HG03457 (cell line): Measurements from ENCODE around the gene CDH8.
"Not testable (repeated sequence)": the region's sequence is repeated elsewhere in the genome, so short reads cannot be mapped to it uniquely, and the experiment has no call there.

Experiments
- ATAC-seq: cut with Tn5 transposase; IDR thresholded peaks from one replicate; pipeline ENCODE4 v1.9.1; 2021; ENCODE audit warnings: moderate number of reproducible peaks; ENCODE audit not compliant: unreplicated experiment

CDH8 gene

DNA sequence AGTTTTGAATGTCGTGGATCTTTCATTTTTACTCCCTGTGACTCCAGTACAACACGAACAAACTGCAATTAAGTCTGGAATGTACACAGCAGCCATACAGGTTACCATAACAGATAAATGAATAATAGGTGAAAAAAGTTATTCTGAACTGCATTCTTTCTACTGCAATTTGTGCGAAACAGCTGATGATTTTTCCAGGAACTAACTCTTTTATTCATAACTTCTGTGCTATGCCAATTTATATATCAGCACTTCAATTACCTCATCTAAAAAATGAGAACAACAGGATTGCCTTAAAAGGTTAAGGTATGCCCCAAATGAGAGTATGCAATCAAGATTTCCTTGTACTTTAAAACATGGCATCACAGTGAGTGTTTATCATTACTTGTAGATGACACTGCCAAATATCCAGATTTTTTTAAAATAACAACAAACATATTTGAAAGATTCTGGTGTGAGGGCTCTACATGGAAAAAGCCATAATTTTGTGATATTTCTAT is 238.9 kb downstream of the CDH8 start:
- ATAC-seq = no peak

GRCh38 chr16:61792194-61792909 is 243.9 kb downstream of the CDH8 start:
- ATAC-seq = no peak

GRCh38 chr16:61791464-61791863 is 244.8 kb downstream of the CDH8 start:
- no peak for ATAC-seq

GRCh38 chr16:61781855-61782254 is 254.4 kb downstream of the CDH8 start:
- not testable (repeated sequence) for ATAC-seq

GRCh38 chr16:61780161-61780560 is 256.1 kb downstream of the CDH8 start:
- no peak for ATAC-seq

GRCh38 chr16:61770301-61770700 is 265.9 kb downstream of the CDH8 start:
- ATAC-seq = no peak

DNA sequence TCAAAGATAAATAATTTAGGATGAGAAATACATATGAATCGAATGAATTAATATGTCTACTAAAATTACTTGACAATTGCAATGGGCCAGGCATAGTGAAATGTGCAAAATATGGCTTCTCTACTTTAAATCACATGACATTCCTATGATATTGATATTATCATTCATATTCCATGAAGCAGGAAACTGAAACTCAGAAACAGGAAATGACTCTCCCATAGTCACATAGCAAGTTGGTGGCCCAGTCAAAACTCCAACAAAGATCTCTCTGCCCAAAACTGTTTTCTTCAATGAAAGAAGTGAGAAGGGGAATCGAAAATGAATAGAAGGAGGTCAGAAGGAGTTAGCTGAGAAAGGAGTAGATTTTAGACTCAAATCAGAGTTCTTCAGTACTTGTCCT is 272.2 kb downstream of the CDH8 start:
- ATAC-seq = no peak

- no peak for ATAC-seq
Measured at GRCh38 chr16:61763013-61763412, 273.2 kb downstream of the CDH8 start.

- no peak for ATAC-seq
Measured at GRCh38 chr16:61730997-61731396, 305.2 kb downstream of the CDH8 start.

GRCh38 chr16:61726701-61727100 is 309.5 kb downstream of the CDH8 start:
- ATAC-seq = no peak

GRCh38 chr16:61726125-61726524 is 310.1 kb downstream of the CDH8 start:
- ATAC-seq = no peak

DNA sequence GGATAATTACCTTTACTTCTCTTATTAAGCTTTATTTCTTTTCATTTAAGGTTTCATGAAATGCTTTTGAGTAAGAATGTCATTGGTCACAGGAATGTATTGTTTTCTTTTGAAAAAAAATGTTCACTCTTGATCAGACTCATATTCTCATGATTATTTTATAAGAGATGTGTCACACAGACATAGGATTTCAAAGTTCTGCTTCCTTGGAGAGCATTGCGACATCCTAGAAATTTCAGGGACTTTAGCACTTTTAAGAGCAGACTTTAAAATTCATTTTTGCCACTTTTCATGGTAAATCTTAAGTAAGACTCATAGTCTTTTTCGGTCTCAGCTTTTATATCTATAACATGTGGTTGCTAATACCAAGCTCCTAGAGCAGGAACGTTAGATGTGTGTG is 314.7 kb downstream of the CDH8 start:
- no peak for ATAC-seq

DNA sequence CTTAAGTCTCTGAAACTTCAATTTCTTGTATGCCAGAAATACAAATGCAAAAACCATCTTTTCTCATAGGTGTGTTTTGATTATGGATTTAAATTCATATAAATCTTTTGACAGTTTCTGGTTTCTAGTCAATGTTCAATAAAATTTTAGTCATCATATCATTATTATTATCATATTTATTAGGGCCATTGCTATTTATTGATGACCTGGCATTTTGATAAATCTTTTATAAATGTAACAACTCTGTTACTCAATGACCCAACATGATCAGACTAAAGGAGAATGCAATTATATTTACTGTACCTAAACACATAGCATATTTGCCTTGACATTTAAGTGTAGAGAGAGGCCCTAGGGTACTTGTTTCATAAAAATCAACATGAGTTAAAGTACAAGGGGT is 320.8 kb downstream of the CDH8 start:
- ATAC-seq = no peak

DNA sequence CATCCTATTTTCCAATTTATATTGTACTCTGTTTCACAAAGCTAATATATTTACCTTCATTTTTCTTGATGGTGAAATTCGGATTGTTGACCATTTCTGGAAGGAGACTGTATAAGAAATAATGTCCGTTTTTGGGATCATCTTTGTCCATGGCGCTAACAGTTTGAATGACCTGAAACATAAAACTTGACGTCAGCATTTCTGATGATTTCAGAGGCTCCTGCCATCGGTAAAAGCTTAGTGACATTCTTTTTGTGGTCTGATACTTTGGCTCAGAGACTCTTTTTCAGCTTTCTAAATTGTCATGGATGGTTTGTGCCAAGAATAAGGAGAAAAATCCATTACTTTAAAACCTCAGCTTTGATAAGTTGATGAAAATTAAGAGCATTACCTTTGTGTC is 322.5 kb downstream of the CDH8 start:
- ATAC-seq = no peak

- not testable (repeated sequence) for ATAC-seq
Measured at GRCh38 chr16:61699640-61700039, 336.6 kb downstream of the CDH8 start.

GRCh38 chr16:61684541-61684940 is 351.7 kb downstream of the CDH8 start:
- no peak for ATAC-seq

- no peak for ATAC-seq
Measured at GRCh38 chr16:61681673-61682072, 354.6 kb downstream of the CDH8 start.

GRCh38 chr16:61681124-61681523 is 355.1 kb downstream of the CDH8 start:
- no peak for ATAC-seq

DNA sequence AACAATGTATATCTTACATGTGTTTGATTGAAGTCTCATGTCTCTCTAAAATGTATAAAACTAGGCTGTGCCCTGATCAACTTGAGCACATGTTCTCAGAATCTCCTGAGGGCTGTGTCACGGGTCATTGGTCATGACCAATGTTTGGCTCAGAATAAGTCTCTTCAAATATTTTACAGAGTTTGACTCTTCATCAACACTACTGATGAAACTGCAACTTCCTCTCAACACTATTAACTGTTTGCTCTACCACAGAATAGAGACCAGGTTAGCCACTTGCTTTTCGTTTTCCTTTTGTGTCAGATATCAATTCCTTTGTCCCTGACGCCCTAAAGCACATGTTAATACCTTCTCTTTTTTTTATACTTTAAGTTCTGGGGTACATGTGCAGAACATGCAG is 358.1 kb downstream of the CDH8 start:
- ATAC-seq = no peak

- no peak for ATAC-seq
Measured at GRCh38 chr16:61677776-61678175, 358.5 kb downstream of the CDH8 start.

DNA sequence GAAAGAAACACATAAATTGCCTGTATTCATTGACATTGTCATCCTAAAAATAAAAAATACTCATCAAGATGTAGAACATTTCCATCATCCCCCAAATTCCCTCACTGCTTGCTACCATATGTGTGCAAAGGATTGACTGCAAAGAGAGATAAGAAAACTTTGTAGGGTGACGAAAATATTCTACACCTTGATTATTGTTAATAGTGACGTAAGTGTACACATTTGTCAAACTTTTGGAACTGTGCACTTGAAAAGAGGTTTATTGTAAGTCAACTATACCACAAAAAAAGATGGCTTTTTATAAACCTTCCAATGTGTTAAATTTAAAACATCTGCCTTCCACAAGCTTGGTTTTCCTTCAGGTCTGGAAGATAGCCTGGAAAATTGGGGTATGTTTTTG is 359.5 kb downstream of the CDH8 start:
- no peak for ATAC-seq

GRCh38 chr16:61671161-61671560 is 365.1 kb downstream of the CDH8 start:
- ATAC-seq = no peak

- no peak for ATAC-seq
Measured at GRCh38 chr16:61665512-61665911, 370.7 kb downstream of the CDH8 start.
